Activated CD8-positive, alpha-beta T cell treated with anti-CD3 and anti-CD28 coated beads, Interleukin-2, amount 10 ng/mL, durations not matched to agents 7 days and 5 days (primary cell): Measurements from ENCODE around the gene RUBCNL. TPM values are rescaled to one million over a fixed set of nuclear protein-coding genes. Genes with fewer than 3 reads are reported as not detected.
"Not testable (repeated sequence)": the region's sequence is repeated elsewhere in the genome, so short reads cannot be mapped to it uniquely, and the experiment has no call there.

Experiments used
- ATAC-seq: fragments of 150-1000 bp; cut with Tn5 transposase; one replicate; pipeline ENCODE4 v1.10.0; 2021; ENCODE audit warnings: moderate library complexity
- CTCF ChIA-PET: fragments of 350-600 bp; sonication (Branson Sonifier 250); formaldehyde crosslinking; loops from one replicate; lab custom pipeline; 2021; ENCODE audit warnings: antibody characterized with exemption; lab: Charles Lee
- POLR2A ChIA-PET: fragments of 350-600 bp; sonication (Branson Sonifier 250); formaldehyde crosslinking; loops from one replicate; lab custom pipeline; 2021; ENCODE audit warnings: antibody characterized with exemption; lab: Charles Lee
- DNase-seq: peaks from one replicate; pipeline ENCODE4 v3.0.0-alpha.2; 2020
- H3K27ac Mint-ChIP-seq: one replicate; pipeline ENCODE4 v1.8.0; 2021; ENCODE audit warnings: mild to moderate bottlenecking, mixed read lengths
- H3K27me3 Mint-ChIP-seq: one replicate; pipeline ENCODE4 v1.8.0; 2021; ENCODE audit warnings: low read depth, mixed read lengths
- H3K36me3 Mint-ChIP-seq: one replicate; pipeline ENCODE4 v1.8.0; 2021; ENCODE audit warnings: low read depth, mixed read lengths
- H3K4me1 Mint-ChIP-seq: one replicate; pipeline ENCODE4 v1.8.0; 2021; ENCODE audit warnings: low read depth, mixed read lengths
- H3K4me3 Mint-ChIP-seq: one replicate; pipeline ENCODE4 v1.8.0; 2021; ENCODE audit warnings: mild to moderate bottlenecking, mixed read lengths
- H3K9me3 Mint-ChIP-seq: one replicate; pipeline ENCODE4 v1.8.0; 2022; ENCODE audit warnings: mixed read lengths; ENCODE audit not compliant: insufficient read depth
- total RNA-seq, 2 experiments: library from RNA; stranded (reverse); gene quantifications; one replicate each; pipeline ENCODE4 v1.2.3, GENCODE V29; 2021

RUBCNL gene
- total RNA-seq, 2 experiments from 2014 or later: 0.21 TPM; not detected in 1

GRCh38 chr13:46388308-46388707 is 1.3 kb upstream of the RUBCNL start:
- Mint-ChIP-seq H3K4me1 (peaks cover 30% of the 10 kb centered on the region), H3K27ac (no peak overlapping the region), H3K27me3 (peaks cover 37% of the 10 kb centered on the region), H3K36me3 (no peaks in the 10 kb centered on the region), H3K9me3 (no peaks in the 10 kb centered on the region), H3K4me3 (no peak overlapping the region)
- ATAC-seq: no peak
- POLR2A ChIA-PET: no interaction called here
- DNase-seq: no peak
- CTCF ChIA-PET: interaction anchor here (1.4 kb wide), 1 partner anchor 67 kb away, joined by 4 read pairs; no protein-coding TSS in a partner anchor

DNA sequence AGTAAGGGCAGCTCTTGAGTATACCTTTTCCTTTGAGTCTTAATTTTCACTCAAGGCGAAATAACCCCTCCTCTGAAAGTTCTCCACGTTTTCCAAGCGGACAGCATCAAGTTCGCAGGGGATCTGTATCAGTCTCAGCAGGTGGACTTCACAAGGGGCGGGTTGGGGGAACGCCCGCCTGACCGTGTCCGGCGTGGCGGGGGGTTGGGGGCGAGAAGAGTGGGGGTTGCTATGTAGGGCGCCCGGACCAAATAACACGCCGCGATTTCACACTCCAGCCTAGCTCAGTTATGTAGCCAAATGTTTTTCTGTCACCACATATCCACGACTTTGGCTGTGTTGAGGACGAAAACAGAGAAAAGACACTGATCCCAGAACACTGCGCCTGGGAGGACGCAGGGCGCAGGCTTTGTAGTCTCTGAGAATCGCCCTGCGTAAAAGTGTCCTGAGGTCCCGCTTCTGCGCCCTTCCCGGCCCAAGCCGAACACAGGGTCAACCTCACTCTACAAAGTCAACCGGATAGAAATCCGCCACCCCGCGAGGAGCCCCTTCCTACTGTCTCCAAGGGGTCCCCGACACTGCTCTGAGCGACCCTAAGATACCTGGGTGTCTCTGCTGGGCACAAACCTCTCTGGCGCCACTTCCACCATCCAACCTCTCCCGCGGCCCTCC is 524 bp downstream of the RUBCNL start:
- ChIA-PET CTCF (interaction anchor here (1.4 kb wide), 1 partner anchor 65 kb away, joined by 4 read pairs; no protein-coding TSS in a partner anchor), POLR2A (no interaction called here)
- peaks cover 26% of the 10 kb centered on the region for H3K4me1 Mint-ChIP-seq
- H3K27me3 Mint-ChIP-seq: peaks cover 42% of the 10 kb centered on the region
- H3K36me3 Mint-ChIP-seq: no peaks in the 10 kb centered on the region
- DNase-seq (no peak), ATAC-seq (no peak)
- peak overlapping the region; percentile 61 for H3K4me3 Mint-ChIP-seq
- H3K27ac Mint-ChIP-seq: no peak overlapping the region
- H3K9me3 Mint-ChIP-seq: no peaks in the 10 kb centered on the region

- H3K4me3 Mint-ChIP-seq: no peak overlapping the region
- POLR2A ChIA-PET: no interaction called here
- no peaks in the 10 kb centered on the region for H3K36me3 Mint-ChIP-seq
- no peak for ATAC-seq
- H3K9me3 Mint-ChIP-seq: no peaks in the 10 kb centered on the region
- no peak overlapping the region for H3K27ac Mint-ChIP-seq
- no peak for DNase-seq
- CTCF ChIA-PET: no interaction called here
- H3K27me3 Mint-ChIP-seq: peaks cover 42% of the 10 kb centered on the region
- H3K4me1 Mint-ChIP-seq: peaks cover 26% of the 10 kb centered on the region
Measured at GRCh38 chr13:46385946-46386345, 1.1 kb downstream of the RUBCNL start.

DNA sequence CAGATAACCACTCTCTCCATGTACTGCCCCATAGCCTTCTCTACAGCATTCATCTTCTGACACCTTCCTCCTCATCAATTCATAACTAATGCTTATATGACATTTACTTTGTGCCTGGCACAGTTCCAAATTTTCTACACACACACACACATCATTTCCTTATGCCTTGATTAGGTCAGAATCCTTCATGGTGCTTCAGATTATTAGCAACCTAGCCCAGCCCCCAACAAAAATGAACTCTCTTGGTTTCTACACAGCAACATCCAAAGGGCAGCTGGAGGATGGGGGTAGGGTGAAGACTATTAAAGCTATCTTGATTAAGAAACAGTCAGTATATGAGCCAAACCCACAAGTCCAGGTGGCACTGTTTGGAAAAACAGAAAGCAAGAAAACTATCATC is 3.7 kb downstream of the RUBCNL start:
- POLR2A ChIA-PET: no interaction called here

GRCh38 chr13:46382224-46382623 is 4.8 kb downstream of the RUBCNL start:
- CTCF ChIA-PET: no interaction called here
- H3K4me1 Mint-ChIP-seq: peaks cover 6% of the 10 kb centered on the region
- no peaks in the 10 kb centered on the region for H3K36me3 Mint-ChIP-seq
- peaks cover 33% of the 10 kb centered on the region for H3K27me3 Mint-ChIP-seq
- no peak for DNase-seq
- no peaks in the 10 kb centered on the region for H3K9me3 Mint-ChIP-seq
- H3K27ac Mint-ChIP-seq: no peak overlapping the region
- POLR2A ChIA-PET: no interaction called here
- no peak for ATAC-seq
- H3K4me3 Mint-ChIP-seq: no peak overlapping the region

More for the DNA sequence above, 3.7 kb downstream of the RUBCNL start:
- ATAC-seq: no peak
- Mint-ChIP-seq H3K27me3 (peaks cover 42% of the 10 kb centered on the region), H3K36me3 (no peaks in the 10 kb centered on the region), H3K4me1 (peaks cover 12% of the 10 kb centered on the region), H3K4me3 (no peak overlapping the region), H3K27ac (no peak overlapping the region), H3K9me3 (no peaks in the 10 kb centered on the region)
- DNase-seq: no peak
- CTCF ChIA-PET: no interaction called here

DNA sequence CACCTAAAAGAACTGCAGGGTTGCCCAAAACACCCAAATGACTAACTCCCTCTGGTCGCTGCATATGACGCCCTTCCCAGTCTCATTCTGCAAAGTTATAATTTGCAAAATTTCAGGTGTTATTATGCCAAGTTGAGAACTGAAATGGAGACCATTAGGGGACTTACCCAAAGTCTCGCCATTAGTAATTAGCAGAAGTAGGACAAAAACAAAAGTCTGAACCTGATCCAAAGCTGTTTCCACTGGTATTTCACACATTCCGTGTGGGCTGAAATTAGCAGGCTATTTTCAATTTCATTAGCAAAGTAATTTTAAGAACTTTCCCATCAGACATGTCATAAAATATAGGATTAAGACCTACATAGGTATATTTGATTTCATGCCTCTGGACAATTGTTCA is 6.8 kb downstream of the RUBCNL start:
- H3K36me3 Mint-ChIP-seq: no peaks in the 10 kb centered on the region
- no peak for DNase-seq
- peaks cover 16% of the 10 kb centered on the region for H3K27me3 Mint-ChIP-seq
- no peak overlapping the region for H3K4me3 Mint-ChIP-seq
- ChIA-PET CTCF (no interaction called here), POLR2A (no interaction called here)
- ATAC-seq: no peak
- no peaks in the 10 kb centered on the region for H3K9me3 Mint-ChIP-seq
- no peak overlapping the region for H3K27ac Mint-ChIP-seq
- no peaks in the 10 kb centered on the region for H3K4me1 Mint-ChIP-seq

- H3K27me3 Mint-ChIP-seq: peaks cover 13% of the 10 kb centered on the region
- H3K4me1 Mint-ChIP-seq: no peaks in the 10 kb centered on the region
- H3K36me3 Mint-ChIP-seq: no peaks in the 10 kb centered on the region
- no peak for ATAC-seq
- DNase-seq: no peak
- CTCF ChIA-PET: no interaction called here
- no peak overlapping the region for H3K27ac Mint-ChIP-seq
- H3K9me3 Mint-ChIP-seq: no peaks in the 10 kb centered on the region
- no peak overlapping the region for H3K4me3 Mint-ChIP-seq
- POLR2A ChIA-PET: no interaction called here
Measured at GRCh38 chr13:46379611-46380010, 7.4 kb downstream of the RUBCNL start.

- no peak overlapping the region for H3K4me3 Mint-ChIP-seq
- POLR2A ChIA-PET: no interaction called here
- no peaks in the 10 kb centered on the region for H3K36me3 Mint-ChIP-seq
- no peaks in the 10 kb centered on the region for H3K4me1 Mint-ChIP-seq
- peaks cover 9% of the 10 kb centered on the region for H3K27me3 Mint-ChIP-seq
- DNase-seq (no peak), ATAC-seq (no peak)
- CTCF ChIA-PET: interaction anchor here (0.7 kb wide), 1 partner anchor 12 kb away, joined by 3 read pairs; no protein-coding TSS in a partner anchor
- H3K9me3 Mint-ChIP-seq: no peaks in the 10 kb centered on the region
- no peak overlapping the region for H3K27ac Mint-ChIP-seq
Measured at GRCh38 chr13:46378411-46378810, 8.6 kb downstream of the RUBCNL start.

GRCh38 chr13:46377554-46377953 is 9.5 kb downstream of the RUBCNL start:
- Mint-ChIP-seq H3K4me1 (no peaks in the 10 kb centered on the region), H3K27ac (no peak overlapping the region), H3K27me3 (peaks cover 5% of the 10 kb centered on the region), H3K36me3 (no peaks in the 10 kb centered on the region), H3K4me3 (no peak overlapping the region), H3K9me3 (no peaks in the 10 kb centered on the region)
- DNase-seq (no peak), ATAC-seq (no peak)
- POLR2A ChIA-PET: no interaction called here
- CTCF ChIA-PET: no interaction called here

- Mint-ChIP-seq H3K36me3 (no peaks in the 10 kb centered on the region), H3K27ac (no peak overlapping the region), H3K27me3 (peaks cover 2% of the 10 kb centered on the region), H3K9me3 (no peaks in the 10 kb centered on the region), H3K4me3 (no peak overlapping the region), H3K4me1 (no peaks in the 10 kb centered on the region)
- DNase-seq: no peak
- POLR2A ChIA-PET: no interaction called here
- no peak for ATAC-seq
- CTCF ChIA-PET: no interaction called here
Measured at GRCh38 chr13:46374710-46375109, 12.3 kb downstream of the RUBCNL start.

- ChIA-PET CTCF (no interaction called here), POLR2A (no interaction called here)
- H3K9me3 Mint-ChIP-seq: no peaks in the 10 kb centered on the region
- no peaks in the 10 kb centered on the region for H3K36me3 Mint-ChIP-seq
- DNase-seq (no peak), ATAC-seq (no peak)
- H3K4me1 Mint-ChIP-seq: no peaks in the 10 kb centered on the region
- H3K4me3 Mint-ChIP-seq: no peak overlapping the region
- peaks cover 2% of the 10 kb centered on the region for H3K27me3 Mint-ChIP-seq
- H3K27ac Mint-ChIP-seq: no peak overlapping the region
Measured at GRCh38 chr13:46373623-46374022, 13.4 kb downstream of the RUBCNL start.

DNA sequence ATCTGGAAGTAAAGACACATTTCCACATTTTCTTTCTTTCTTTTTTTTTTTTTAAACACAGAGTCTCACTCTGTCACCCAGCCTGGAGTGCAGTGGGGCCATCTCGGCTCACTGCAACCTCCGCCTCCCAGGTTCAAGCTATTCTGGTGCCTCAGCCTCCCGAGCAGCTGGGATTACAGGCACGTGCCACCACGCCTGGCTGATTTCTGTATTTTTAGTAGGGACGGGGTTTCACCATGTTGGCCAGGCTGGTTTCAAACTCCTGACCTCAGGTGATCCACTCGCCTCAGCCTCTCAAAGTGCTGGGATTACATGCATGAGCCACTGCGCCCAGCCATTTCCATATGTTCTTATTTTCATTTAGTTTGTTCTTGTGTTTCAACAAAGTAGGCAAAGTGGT is 14.1 kb downstream of the RUBCNL start:
- H3K4me1 Mint-ChIP-seq, CTCF ChIA-PET, ATAC-seq, POLR2A ChIA-PET, H3K36me3 Mint-ChIP-seq, H3K9me3 Mint-ChIP-seq, DNase-seq, H3K27ac Mint-ChIP-seq, H3K27me3 Mint-ChIP-seq, H3K4me3 Mint-ChIP-seq: not testable (repeated sequence)
